GM23248 (cell line): ENCODE measurements around the gene RBBP5. TPM values are rescaled to one million over a fixed set of nuclear protein-coding genes. Genes with fewer than 3 reads are reported as not detected.

Experiments used
- DNase-seq: peaks from one replicate; pipeline ENCODE4 v3.0.0-alpha.2; 2015
- H2AFZ ChIP-seq: fragments of 200-600 bp; sonication (generic); 2 replicates; pipeline ENCODE4 v1.6.1; 2016; ENCODE audit warnings: antibody characterized with exemption
- H3F3A ChIP-seq: fragments of 200-600 bp; sonication (generic); 2 replicates; pipeline ENCODE4 v1.6.1; 2016; ENCODE audit warnings: mild to moderate bottlenecking, antibody characterized with exemption, mixed run types; ENCODE audit not compliant: insufficient read depth
- H3K27ac ChIP-seq: fragments of 200-600 bp; sonication (generic); 2 replicates; pipeline ENCODE4 v1.5.1; 2016; ENCODE audit warnings: mild to moderate bottlenecking
- H3K27me3 ChIP-seq: fragments of 200-600 bp; sonication (generic); replicated peaks from 2 replicates; pipeline ENCODE4 v1.6.1; 2016; ENCODE audit warnings: mild to moderate bottlenecking; ENCODE audit not compliant: insufficient read depth
- H3K36me3 ChIP-seq: fragments of 200-600 bp; sonication (generic); 2 replicates; pipeline ENCODE4 v1.6.1; 2016; ENCODE audit warnings: low read depth, mild to moderate bottlenecking
- H3K4me1 ChIP-seq: fragments of 200-600 bp; sonication (generic); 2 replicates; pipeline ENCODE4 v1.6.1; 2016; ENCODE audit warnings: mild to moderate bottlenecking; ENCODE audit not compliant: insufficient read depth
- H3K4me2 ChIP-seq: fragments of 200-600 bp; sonication (generic); one replicate; pipeline ENCODE4 v1.6.1; 2016; ENCODE audit warnings: mild to moderate bottlenecking; ENCODE audit not compliant: unreplicated experiment
- H3K4me3 ChIP-seq: fragments of 200-600 bp; sonication (generic); 2 replicates; pipeline ENCODE4 v1.5.1; 2016; ENCODE audit warnings: mild to moderate bottlenecking
- H3K79me2 ChIP-seq: fragments of 200-600 bp; sonication (generic); 2 replicates; pipeline ENCODE4 v1.6.1; 2016; ENCODE audit warnings: mild to moderate bottlenecking; ENCODE audit not compliant: insufficient read depth
- H3K9ac ChIP-seq: fragments of 200-600 bp; sonication (generic); 2 replicates; pipeline ENCODE4 v1.6.1; 2016; ENCODE audit warnings: mild to moderate bottlenecking
- H3K9me2 ChIP-seq: fragments of 200-600 bp; sonication (generic); 2 replicates; pipeline ENCODE4 v1.6.1; 2016; ENCODE audit warnings: mixed run types, mild to moderate bottlenecking, moderate library complexity; ENCODE audit not compliant: insufficient read depth
- H3K9me3 ChIP-seq: fragments of 200-600 bp; sonication (generic); one replicate; pipeline ENCODE4 v1.6.1; 2017; ENCODE audit warnings: low read depth
- H4K20me1 ChIP-seq: fragments of 200-600 bp; sonication (generic); 2 replicates; pipeline ENCODE4 v1.6.0; 2016; ENCODE audit not compliant: insufficient read depth
- EZH2 ChIP-seq: fragments of 200-600 bp; sonication (generic); IDR thresholded peaks from 2 replicates; pipeline ENCODE4 v1.6.1; 2018; ENCODE audit warnings: antibody characterized with exemption, mild to moderate bottlenecking; ENCODE audit not compliant: insufficient read depth, poor library complexity, severe bottlenecking
- EZH2phosphoT487 ChIP-seq: fragments of 200-600 bp; sonication (generic); IDR thresholded peaks from 2 replicates; pipeline ENCODE4 v1.6.1; 2018; ENCODE audit warnings: antibody characterized with exemption, moderate library complexity, mild to moderate bottlenecking, low read depth; ENCODE audit not compliant: insufficient read depth
- WGBS, 2 experiments: methylation state at CpG; one replicate each; pipeline ENCODE4 v1.1.6; 2015 to 2017; ENCODE audit warnings: low lambda C conversion rate in 2 of 2, low coverage in 1 of 2; ENCODE audit errors: missing lambda C conversion rate in 2 of 2; 5-methylcytosine and 5-hydroxymethylcytosine counted together
- in situ Hi-C: fragments of 300-500 bp; cut with MboI; formaldehyde crosslinking; loops from 2 replicates; pipeline ENCODE4 v1.15.0; 2020
- polyA plus RNA-seq: library from polyadenylated mRNA; unstranded; fragments of >200 nt; fragmentation: Nextera tagmentation; extraction: Ambion mirVana; gene quantifications from 2 replicates; pipeline ENCODE4 v1.2.1, GENCODE V29; 2016
- total RNA-seq: library from RNA; depleted of rRNA; stranded (reverse); fragments of >200 nt; shearing (Covaris generic); gene quantifications from 2 replicates; pipeline ENCODE4 v1.2.3, GENCODE V29; 2014

RBBP5 gene
- total and polyA plus RNA-seq, 2 experiments from 2014 or later, result 13.6 to 14.3 TPM

DNA sequence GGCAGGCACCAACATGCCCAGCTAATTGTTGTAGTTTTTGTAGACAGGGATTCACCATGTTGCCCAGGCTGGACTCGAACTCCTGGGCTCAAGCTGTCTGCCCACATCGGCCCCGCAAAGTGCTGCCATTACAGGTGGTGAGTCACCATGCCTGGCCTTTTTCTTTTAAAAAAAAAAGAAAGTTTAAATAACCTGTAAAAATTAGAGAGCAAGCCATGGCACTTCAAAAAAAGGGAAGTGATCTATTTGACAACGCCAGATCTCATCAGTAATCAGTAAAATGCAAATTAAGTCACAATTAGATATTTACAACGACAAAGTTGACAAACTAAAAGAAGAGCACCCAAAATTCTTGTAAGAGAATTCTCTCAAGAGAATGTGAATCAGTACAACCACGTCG, 2.9 kb upstream of the RBBP5 start:
- TF ChIP-seq EZH2phosphoT487 (no peak), EZH2 (no peak)
- no peaks in the 10 kb centered on the region for H3K27me3 ChIP-seq
- peaks cover 21% of the 10 kb centered on the region for H3K79me2 ChIP-seq
- 87 to 91% methylated on average over 7 of the region's 7 CpGs for WGBS, 2 experiments
- no peak for DNase-seq
- H4K20me1 ChIP-seq, result no peaks in the 10 kb centered on the region
- no peak overlapping the region for H2AFZ ChIP-seq
- H3K9me3 ChIP-seq, result no peaks in the 10 kb centered on the region
- H3F3A ChIP-seq, result peaks cover 10% of the 10 kb centered on the region
- no peak overlapping the region for H3K27ac ChIP-seq
- H3K4me2 ChIP-seq, result no peak overlapping the region
- H3K9ac ChIP-seq, result no peak overlapping the region
- no peaks in the 10 kb centered on the region for H3K36me3 ChIP-seq
- in situ Hi-C loops, result no loop called here
- peaks cover 17% of the 10 kb centered on the region for H3K4me1 ChIP-seq
- no peaks in the 10 kb centered on the region for H3K9me2 ChIP-seq
- H3K4me3 ChIP-seq, result no peak overlapping the region

DNA sequence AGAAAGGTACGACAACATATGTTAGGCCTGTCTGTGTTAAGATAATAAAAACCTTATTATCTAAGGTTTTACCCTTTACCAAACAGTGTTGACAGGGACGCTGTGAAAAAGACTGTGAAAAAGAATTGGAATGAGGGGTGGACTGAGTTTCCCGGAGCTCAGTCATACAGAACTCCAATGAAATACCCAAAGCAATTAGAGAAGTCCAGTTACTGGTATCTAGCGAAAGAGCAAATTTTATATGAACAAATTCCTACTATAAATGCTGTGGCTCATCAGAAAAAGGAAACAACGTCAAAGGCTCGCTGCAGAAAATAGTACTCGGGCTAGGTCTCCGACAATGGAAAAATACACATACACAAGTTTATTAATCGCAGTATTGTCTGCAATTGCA, 708 bp upstream of the RBBP5 start:
- Histone ChIP-seq H3K36me3 (peaks cover 2% of the 10 kb centered on the region; the same call in 1 of the 2 replicates), H3K27ac (peak overlapping the region; percentile 86), H4K20me1 (no peaks in the 10 kb centered on the region), H2AFZ (peak overlapping the region; percentile 99), H3F3A (peaks cover 10% of the 10 kb centered on the region), H3K4me2 (peak overlapping the region; percentile 93), H3K79me2 (peaks cover 43% of the 10 kb centered on the region), H3K9me2 (no peaks in the 10 kb centered on the region), H3K4me1 (peaks cover 17% of the 10 kb centered on the region), H3K27me3 (no peaks in the 10 kb centered on the region), H3K4me3 (peak overlapping the region; percentile 97), H3K9me3 (no peaks in the 10 kb centered on the region), H3K9ac (peak overlapping the region; percentile 91)
- in situ Hi-C loops, result no loop called here
- 3 to 4% methylated on average over 9 of the region's 9 CpGs for WGBS, 2 experiments
- TF ChIP-seq EZH2 (no peak), EZH2phosphoT487 (no peak)
- DNase-seq, result no peak

DNA sequence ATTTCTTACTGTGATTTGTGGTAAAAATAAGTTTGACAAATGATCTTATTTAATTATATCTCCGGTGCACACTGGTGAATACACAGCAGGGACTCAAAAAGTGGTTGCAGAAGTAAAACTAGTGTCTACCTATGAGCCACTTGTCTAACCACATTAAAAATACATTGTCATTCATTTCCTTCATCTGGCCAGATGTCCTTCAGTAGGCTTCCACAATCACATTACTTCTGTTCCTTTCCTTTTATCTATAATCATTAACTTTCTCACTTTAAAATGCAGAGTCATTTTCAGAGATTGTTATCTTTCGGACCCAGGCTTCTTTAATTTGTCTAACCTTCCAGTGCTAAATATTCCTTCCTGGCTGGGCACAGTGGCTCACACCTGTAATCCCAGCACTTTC, 3.0 kb downstream of the RBBP5 start:
- Histone ChIP-seq H3K27ac (no peak overlapping the region), H3K9ac (no peak overlapping the region), H3K36me3 (peaks cover 15% of the 10 kb centered on the region), H2AFZ (no peak overlapping the region), H3K4me3 (no peak overlapping the region), H4K20me1 (no peaks in the 10 kb centered on the region), H3K4me2 (no peak overlapping the region), H3F3A (peaks cover 10% of the 10 kb centered on the region), H3K9me2 (no peaks in the 10 kb centered on the region), H3K27me3 (no peaks in the 10 kb centered on the region), H3K9me3 (no peaks in the 10 kb centered on the region), H3K79me2 (peaks cover 80% of the 10 kb centered on the region), H3K4me1 (peaks cover 17% of the 10 kb centered on the region)
- no peak for TF ChIP-seq EZH2
- no peak for TF ChIP-seq EZH2phosphoT487
- WGBS, 2 experiments, result 98 to 100% methylated on average over 2 of the region's 2 CpGs
- in situ Hi-C loops, result no loop called here
- no peak for DNase-seq

DNA sequence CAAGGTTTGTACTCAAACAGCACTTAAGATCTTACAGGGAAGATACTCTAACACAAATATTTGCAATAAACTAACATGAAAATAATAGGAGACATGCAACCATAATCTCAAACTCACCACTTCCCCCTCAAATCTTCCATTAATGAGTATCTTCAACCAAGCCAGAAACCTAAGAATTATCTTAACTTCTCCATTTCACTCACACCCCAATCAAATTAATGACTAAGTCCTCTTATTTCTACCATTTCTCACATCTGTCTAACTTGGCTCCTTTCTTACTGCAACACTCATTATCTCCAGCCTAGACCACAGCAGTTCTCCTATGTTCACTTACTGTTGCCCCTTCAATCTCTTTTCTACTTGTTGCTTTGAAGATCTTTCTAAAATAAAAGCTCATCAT, 10.4 kb downstream of the RBBP5 start:
- H3K4me1 ChIP-seq, result no peaks in the 10 kb centered on the region

DNA sequence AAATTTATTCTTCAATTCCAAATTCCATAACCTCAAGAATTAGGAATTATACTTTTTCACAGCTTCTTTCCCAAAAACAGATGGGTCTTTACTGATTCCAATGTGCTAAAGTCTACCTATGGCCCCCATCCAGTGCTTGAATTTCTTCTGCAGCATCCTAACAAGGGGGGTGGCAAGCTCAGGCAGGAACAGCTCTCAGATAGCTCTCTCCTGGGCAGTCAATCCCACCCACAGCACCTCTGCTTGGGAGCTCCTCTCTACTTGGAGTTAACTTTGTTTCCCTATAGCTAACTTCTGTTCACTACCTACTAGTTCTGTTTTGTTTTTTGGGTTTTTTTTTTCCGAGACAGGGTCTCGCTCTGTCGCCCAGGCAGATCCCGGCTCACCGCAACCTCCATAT, 12.1 kb downstream of the RBBP5 start:
- in situ Hi-C loops, result no loop called here
- no peaks in the 10 kb centered on the region for H3K4me1 ChIP-seq
- no peak for DNase-seq
- no peaks in the 10 kb centered on the region for H4K20me1 ChIP-seq
- WGBS, 2 experiments, result 91 to 92% methylated on average over 5 of the region's 5 CpGs
- TF ChIP-seq EZH2 (no peak), EZH2phosphoT487 (no peak)
- H3K9me2 ChIP-seq, result no peaks in the 10 kb centered on the region
- H3K27me3 ChIP-seq, result no peaks in the 10 kb centered on the region
- H3K79me2 ChIP-seq, result peaks cover 46% of the 10 kb centered on the region
- no peak overlapping the region for H3K4me3 ChIP-seq
- H3K27ac ChIP-seq, result no peak overlapping the region
- H3K36me3 ChIP-seq, result peaks cover 35% of the 10 kb centered on the region
- no peak overlapping the region for H3K4me2 ChIP-seq
- no peak overlapping the region for H2AFZ ChIP-seq
- H3K9ac ChIP-seq, result no peak overlapping the region
- no peaks in the 10 kb centered on the region for H3K9me3 ChIP-seq
- H3F3A ChIP-seq, result no peaks in the 10 kb centered on the region

More for the DNA sequence above, 10.4 kb downstream of the RBBP5 start:
- Histone ChIP-seq H3F3A (no peaks in the 10 kb centered on the region), H3K27ac (no peak overlapping the region), H3K4me3 (no peak overlapping the region), H3K4me2 (no peak overlapping the region), H2AFZ (no peak overlapping the region), H3K79me2 (peaks cover 57% of the 10 kb centered on the region), H3K9me3 (no peaks in the 10 kb centered on the region), H3K9me2 (no peaks in the 10 kb centered on the region), H3K27me3 (no peaks in the 10 kb centered on the region), H3K36me3 (peaks cover 28% of the 10 kb centered on the region), H4K20me1 (no peaks in the 10 kb centered on the region), H3K9ac (no peak overlapping the region)
- in situ Hi-C loops, result no loop called here
- no peak for DNase-seq
- no peak for TF ChIP-seq EZH2
- TF ChIP-seq EZH2phosphoT487, result no peak
